Stimulated activated CD8-positive, alpha-beta memory T cell treated with anti-CD3 and anti-CD28 coated beads, Interleukin-12 subunit alpha, Interleukin-12 subunit beta, amount 100 ng/mL, for 4 hours (primary cell): ENCODE data around the gene ZBTB8OS.

ENCODE experiments used
- DNase-seq: peaks from one replicate; pipeline ENCODE4 v3.0.0-alpha.2; 2020; ENCODE audit warnings: low read depth

Gene ZBTB8OS

DNA sequence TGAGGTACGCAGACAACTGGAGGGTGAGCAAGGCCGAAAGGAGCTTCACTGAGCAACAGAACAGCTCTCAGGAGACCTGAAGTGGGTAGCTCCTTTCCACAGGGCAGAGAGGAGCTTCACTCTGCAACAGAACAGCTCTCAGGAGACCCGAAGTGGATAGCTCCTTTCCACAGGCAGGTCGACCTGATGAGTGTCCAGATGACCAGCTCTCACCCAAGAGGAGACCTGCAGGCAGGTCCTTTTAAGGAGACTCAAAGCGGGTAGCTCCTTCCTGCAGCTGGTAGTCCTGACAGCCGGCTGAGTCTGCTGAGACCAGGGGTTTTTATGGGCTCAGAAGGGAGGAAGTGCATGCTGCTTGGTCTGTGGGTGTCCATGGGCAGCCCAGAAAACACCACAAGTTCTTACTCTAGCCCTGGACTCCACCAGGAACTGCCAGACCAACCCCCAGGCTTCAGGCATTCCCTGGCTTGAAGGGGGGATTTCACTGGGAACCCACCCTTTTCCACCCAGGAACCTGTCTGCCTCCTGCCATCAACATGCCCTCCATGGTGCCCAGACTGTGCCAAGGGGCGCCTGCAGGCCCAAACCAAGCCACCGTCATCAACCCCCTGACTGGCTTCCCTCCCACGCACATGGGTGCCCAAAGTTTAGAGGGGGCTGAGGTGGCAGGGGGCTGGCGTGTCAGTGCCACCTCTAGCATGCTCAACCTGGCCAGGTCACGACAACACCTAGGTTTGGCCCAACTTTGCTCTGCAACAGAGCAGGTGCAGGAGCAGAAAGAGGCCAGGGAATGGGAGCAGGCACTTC lies 43.6 kb downstream of the ZBTB8OS start:
- no peak for DNase-seq

DNA sequence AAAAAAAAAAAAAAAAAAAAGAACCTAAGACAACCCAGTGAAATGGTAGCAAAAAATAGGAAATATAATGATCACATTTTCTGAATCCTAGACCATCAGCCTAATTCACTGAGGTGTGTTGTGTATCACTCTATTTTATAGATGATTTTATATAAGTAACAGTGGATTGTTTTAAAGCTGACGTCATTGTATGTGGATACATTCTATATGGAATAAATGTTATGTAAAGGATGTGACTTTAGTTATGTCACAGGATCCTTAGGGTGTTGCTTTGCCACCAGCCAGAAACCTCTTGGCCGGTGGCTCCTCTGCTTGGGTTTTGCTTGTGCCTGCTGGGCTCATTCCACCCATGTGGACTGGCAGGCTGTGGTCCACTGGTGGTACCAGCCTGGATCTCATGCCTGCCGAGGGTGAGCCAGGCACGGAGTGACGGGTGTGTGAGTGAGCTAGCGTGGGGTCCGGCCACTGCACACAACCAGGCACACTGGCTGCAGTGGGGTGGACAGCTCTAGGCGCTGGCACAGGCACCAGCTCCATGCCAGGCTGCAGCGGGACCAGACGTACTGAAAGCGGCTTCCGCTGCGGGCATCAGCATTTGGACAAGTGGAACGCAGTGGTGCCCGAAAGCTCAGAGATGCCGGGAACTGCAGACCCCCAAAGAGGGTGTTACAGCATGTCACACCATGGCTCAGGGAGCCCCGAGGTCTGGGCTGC lies 44.5 kb downstream of the ZBTB8OS start:
- no peak for DNase-seq

DNA sequence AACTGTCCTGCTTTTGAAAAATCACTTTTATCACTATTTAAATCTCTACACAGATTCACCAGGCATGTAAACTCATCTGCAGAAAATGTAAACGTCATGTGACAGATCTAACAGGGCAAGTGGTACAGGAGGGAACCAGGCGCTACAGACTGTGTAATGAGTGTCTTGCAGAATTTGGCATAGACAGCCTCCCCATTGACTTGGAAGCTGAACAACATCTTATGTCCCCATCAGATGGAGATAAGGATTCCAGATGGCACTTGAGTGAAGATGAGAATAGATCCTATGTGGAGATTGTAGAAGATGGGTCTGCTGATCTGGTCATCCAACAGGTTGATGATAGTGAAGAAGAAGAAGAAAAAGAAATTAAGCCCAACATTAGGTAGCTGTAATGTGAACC lies 50.3 kb downstream of the ZBTB8OS start:
- DNase-seq, result no peak

- no peak for DNase-seq
These were observed 57.4 kb downstream of the ZBTB8OS start for GRCh38 chr1:32592943-32593342.

GRCh38 chr1:32580348-32581017 lies 69.9 kb downstream of the ZBTB8OS start:
- DNase-seq, result no peak
